Fibroblast of lung (primary cell): ENCODE results near the gene GNB5. TPM values are rescaled to one million over a fixed set of nuclear protein-coding genes. Genes with fewer than 3 reads are reported as not detected.

ENCODE experiments used
- DNase-seq, 2 donors: peaks; one replicate each; pipeline versions ENCODE4 v3.0.0 to v3.0.0-alpha.2; 2010; ENCODE audit warnings: low read depth in 2 of 2
- H2AFZ ChIP-seq: 2 replicates; pipeline ENCODE4 v1.5.1; 2012; ENCODE audit warnings: low read length, control low read depth, inconsistent platforms
- H3K27ac ChIP-seq: 2 replicates; pipeline ENCODE4 v1.5.1; 2011; ENCODE audit warnings: low read length, control low read depth; ENCODE audit not compliant: insufficient read depth
- H3K27me3 ChIP-seq: 2 replicates; pipeline ENCODE4 v1.5.1; 2011; ENCODE audit warnings: mild to moderate bottlenecking, low read length; ENCODE audit not compliant: control insufficient read depth, insufficient read depth
- H3K36me3 ChIP-seq: 2 replicates; pipeline ENCODE4 v1.5.1; 2011; ENCODE audit warnings: low read length; ENCODE audit not compliant: control insufficient read depth, insufficient read depth
- H3K4me1 ChIP-seq: 2 replicates; pipeline ENCODE4 v1.5.1; 2011; ENCODE audit warnings: low read length; ENCODE audit not compliant: control insufficient read depth, insufficient read depth; ENCODE audit errors: extremely low read depth
- H3K4me2 ChIP-seq: 2 replicates; pipeline ENCODE4 v1.5.1; 2011; ENCODE audit warnings: low read length, control low read depth; ENCODE audit not compliant: insufficient read depth; ENCODE audit errors: extremely low read depth
- H3K4me3 ChIP-seq, 4 experiments: fragments of 200-600 bp in 1 of 4; sonication (generic) in 1 of 4; replicated peaks in 1 of 4; 2 replicates each; pipeline ENCODE4 v1.5.1; 2011 to 2016; ENCODE audit warnings: low read length in 4 of 4, low read depth in 3 of 4, mild to moderate bottlenecking in 3 of 4, control low read depth in 2 of 4, inconsistent platforms in 1 of 4, mixed read lengths in 1 of 4; ENCODE audit not compliant: insufficient read depth in 1 of 4; ENCODE audit errors: control extremely low read depth in 1 of 4
- H3K79me2 ChIP-seq: 2 replicates; pipeline ENCODE4 v1.5.1; 2012; ENCODE audit warnings: mild to moderate bottlenecking, low read length, inconsistent platforms; ENCODE audit not compliant: control insufficient read depth, insufficient read depth
- H3K9ac ChIP-seq: 2 replicates; pipeline ENCODE4 v1.5.1; 2011; ENCODE audit warnings: mild to moderate bottlenecking, low read length, control low read depth; ENCODE audit not compliant: insufficient read depth
- H3K9me3 ChIP-seq: 2 replicates; pipeline ENCODE4 v1.5.1; 2012; ENCODE audit warnings: low read depth, low read length; ENCODE audit not compliant: control insufficient read depth, insufficient read depth
- H4K20me1 ChIP-seq: 2 replicates; pipeline ENCODE4 v1.5.1; 2011; ENCODE audit warnings: low read length; ENCODE audit not compliant: control insufficient read depth, insufficient read depth; ENCODE audit errors: extremely low read depth
- CTCF ChIP-seq, 2 donors: IDR thresholded peaks in 1 of 2; conservative IDR thresholded peaks in 1 of 2; 1 replicate in 1 of 2; 2 replicates in 1 of 2; pipeline ENCODE4 v1.5.1; 2011 to 2012; ENCODE audit warnings: low read length in 2 of 2, control low read depth in 1 of 2, inconsistent platforms in 1 of 2, low read depth in 1 of 2, mild to moderate bottlenecking in 1 of 2
- EZH2 ChIP-seq: IDR thresholded peaks from 2 replicates; pipeline ENCODE4 v1.5.1; 2012; ENCODE audit warnings: low read length, control low read depth, mild to moderate bottlenecking; ENCODE audit errors: missing control alignments
- polyA plus RNA-seq, 2 donors: library from polyadenylated mRNA; depleted of rRNA in 1 of 2; stranded (reverse) in 1 of 2; unstranded in 1 of 2; fragments of >200 nt; gene quantifications; 2 replicates each; pipeline ENCODE4 v1.2.1, GENCODE V29; 2011 to 2012; ENCODE audit warnings: missing spikeins in 1 of 2
- total RNA-seq: library from RNA; depleted of rRNA; stranded (reverse); fragments of >200 nt; gene quantifications from 2 replicates; pipeline ENCODE4 v1.2.1, GENCODE V29; 2014

GNB5 gene
- total and polyA plus RNA-seq, 2 donors (not counting 1 experiment from before 2014, with no cell fraction given) = 44.0 to 52.2 TPM

- H3K27me3 ChIP-seq = no peaks in the 10 kb centered on the region
- no peaks in the 10 kb centered on the region for H3K4me1 ChIP-seq
- H3K9ac ChIP-seq = no peak overlapping the region
- TF ChIP-seq CTCF (conservative IDR thresholded peaks at IDR 0.05 in 1 of 2, IDR thresholded peaks at IDR 0.05 in 1 of 2; ENCODE audit: low read depth in 1 of 2, low read length in 2 of 2) (no peak), EZH2 (no peak)
- H3K4me3 ChIP-seq = no peak overlapping the region
- no peaks in the 10 kb centered on the region for H4K20me1 ChIP-seq
- no peak overlapping the region for H3K4me2 ChIP-seq
- H3K27ac ChIP-seq = no peak overlapping the region
- no peak for DNase-seq
- no peak overlapping the region for H2AFZ ChIP-seq
- no peaks in the 10 kb centered on the region for H3K36me3 ChIP-seq
- H3K79me2 ChIP-seq = no peaks in the 10 kb centered on the region
- no peaks in the 10 kb centered on the region for H3K9me3 ChIP-seq
Measured at GRCh38 chr15:52238149-52238548, 47.0 kb upstream of the GNB5 start.

GRCh38 chr15:52236013-52236412 is 44.8 kb upstream of the GNB5 start:
- Histone ChIP-seq H3K79me2 (no peaks in the 10 kb centered on the region), H3K27ac (no peak overlapping the region), H3K36me3 (no peaks in the 10 kb centered on the region), H3K4me2 (no peak overlapping the region), H3K27me3 (no peaks in the 10 kb centered on the region), H3K4me1 (no peaks in the 10 kb centered on the region), H3K4me3 (no peak overlapping the region), H4K20me1 (no peaks in the 10 kb centered on the region), H2AFZ (no peak overlapping the region), H3K9ac (no peak overlapping the region), H3K9me3 (no peaks in the 10 kb centered on the region)
- DNase-seq = no peak
- TF ChIP-seq CTCF (conservative IDR thresholded peaks at IDR 0.05 in 1 of 2, IDR thresholded peaks at IDR 0.05 in 1 of 2; ENCODE audit: low read depth in 1 of 2, low read length in 2 of 2) = no peak
- no peak for TF ChIP-seq EZH2

GRCh38 chr15:52234596-52235541 is 43.7 kb upstream of the GNB5 start:
- Histone ChIP-seq H3K9ac (no peak overlapping the region), H3K4me3 (no peak overlapping the region), H3K9me3 (no peaks in the 10 kb centered on the region), H3K27ac (no peak overlapping the region), H3K79me2 (no peaks in the 10 kb centered on the region), H4K20me1 (no peaks in the 10 kb centered on the region), H3K4me1 (no peaks in the 10 kb centered on the region), H3K36me3 (no peaks in the 10 kb centered on the region), H3K27me3 (no peaks in the 10 kb centered on the region), H3K4me2 (no peak overlapping the region), H2AFZ (no peak overlapping the region)
- no peak for DNase-seq
- TF ChIP-seq EZH2 (no peak), CTCF (conservative IDR thresholded peaks at IDR 0.05 in 1 of 2, IDR thresholded peaks at IDR 0.05 in 1 of 2; ENCODE audit: low read depth in 1 of 2, low read length in 2 of 2) (no peak)
